Motor neuron (in vitro differentiated cells): ENCODE results near the gene ST8SIA6. TPM values are rescaled to one million over a fixed set of nuclear protein-coding genes. Genes with fewer than 3 reads are reported as not detected.
"Not testable (repeated sequence)": the region's sequence is repeated elsewhere in the genome, so short reads cannot be mapped to it uniquely, and the experiment has no call there.

ENCODE experiments used
- ATAC-seq, 8 experiments: fragments of 200-7000 bp; cut with Tn5 transposase; replicated peaks in 6 of 8; 2 replicates each; pipeline ENCODE4 v1.8.0; 2021; ENCODE audit warnings: mild to moderate bottlenecking in 8 of 8, moderate library complexity in 8 of 8
- H3K27ac ChIP-seq, 2 donors: fragments of 250-450 bp; sonication (Bioruptor Pico); 2 replicates each; pipeline ENCODE4 v1.9.0; 2021; ENCODE audit warnings: antibody characterized with exemption in 2 of 2, mild to moderate bottlenecking in 2 of 2, moderate library complexity in 1 of 2
- H3K4me1 ChIP-seq, 2 donors: fragments of 250-450 bp; sonication (Bioruptor Pico); replicated peaks in 1 of 2; 2 replicates each; pipeline ENCODE4 v1.6.1; 2021; ENCODE audit warnings: antibody characterized with exemption in 2 of 2, mild to moderate bottlenecking in 2 of 2, moderate library complexity in 1 of 2
- H3K4me3 ChIP-seq, 5 donors: fragments of 250-450 bp; sonication (Bioruptor Pico); 2 replicates each; pipeline ENCODE4 v1.9.0; 2021; ENCODE audit warnings: antibody characterized with exemption in 5 of 5, mild to moderate bottlenecking in 5 of 5, moderate library complexity in 4 of 5
- WGBS, 10 experiments: fragments of 450-650 bp; shearing (Covaris generic); methylation state at CpG; one replicate each; pipeline ENCODE4 v1.0.0; 2022; 5-methylcytosine and 5-hydroxymethylcytosine counted together
- in situ Hi-C, 9 experiments: fragments of 400-800 bp; cut with MboI; loops; one replicate each; pipeline ENCODE4 v1.15.0; 2021; ENCODE audit warnings: low sequenced_read_pairs in 9 of 9, low pct_unique_long_range_greater_than_20kb in 2 of 9; ENCODE audit not compliant: unreplicated experiment in 9 of 9
- total RNA-seq, 8 experiments: library from RNA; unstranded; fragments of 300-600 nt; gene quantifications; 2 replicates each; pipeline versions ENCODE4 v1.2.3 to v1.2.4, GENCODE V29; 2022

Gene ST8SIA6
- total RNA-seq, 8 experiments from 2014 or later = 0.14 to 4.5 (median 0.24) TPM; not detected in 1

DNA sequence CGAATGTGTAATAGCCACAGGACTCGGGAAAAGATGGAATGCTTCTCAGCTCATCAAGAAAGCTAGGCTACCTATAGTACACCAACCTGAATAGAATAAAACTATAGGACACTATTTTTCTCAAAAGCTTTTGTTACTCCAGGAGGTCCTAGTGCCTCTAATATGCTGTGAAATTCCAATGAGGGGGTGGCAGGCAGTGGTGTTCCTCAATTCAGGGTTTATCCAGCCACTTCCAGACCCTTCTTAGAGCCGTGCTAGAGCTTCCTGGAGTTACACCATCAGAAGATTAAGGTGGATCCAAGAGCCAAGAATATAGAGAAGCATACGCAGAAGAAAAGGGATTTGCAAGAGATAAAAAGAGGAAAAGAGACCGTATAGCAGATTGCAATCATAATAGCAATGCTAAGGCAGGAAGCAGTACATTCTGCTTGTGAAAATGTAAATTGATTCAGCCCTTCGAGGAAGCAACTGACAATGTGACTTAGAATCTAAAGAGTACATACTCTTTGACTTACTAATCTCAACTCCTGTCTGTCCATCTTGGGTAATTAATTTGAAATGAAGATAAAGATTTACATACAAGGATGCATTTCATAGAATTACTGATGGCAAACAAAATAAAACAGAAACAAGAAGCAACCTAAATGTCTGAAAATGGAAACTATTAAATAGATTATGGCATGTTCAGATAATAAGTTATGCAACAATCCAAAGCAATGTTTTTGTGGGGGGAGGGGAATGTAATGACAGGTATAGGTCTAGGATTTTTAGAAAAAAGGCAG, 2.1 kb downstream of the ST8SIA6 start:
- ATAC-seq = no peak
- 12 to 90% (median 44%) methylated on average over 2 to 6 of the region's 6 CpGs for WGBS, 10 experiments
- H3K4me1 ChIP-seq = peaks cover 0 to 4% of the 10 kb centered on the region in 2 donors
- in situ Hi-C loops = no loop called here
- H3K4me3 ChIP-seq = no peak overlapping the region
- H3K27ac ChIP-seq = no peak overlapping the region

- in situ Hi-C loops = no loop called here
- no peak for ATAC-seq
- Histone ChIP-seq H3K4me1 (peaks cover 0 to 4% of the 10 kb centered on the region in 2 donors), H3K27ac (no peak overlapping the region), H3K4me3 (no peak overlapping the region)
- 0 to 93% (median 91%) methylated on average over 1 to 4 of the region's 4 CpGs; no CpG with 5 or more reads in 5 of the 10 experiments for WGBS, 10 experiments
Observed at GRCh38 chr10:17450024-17450423, 4.4 kb downstream of the ST8SIA6 start.

- Histone ChIP-seq H3K4me3 (no peak overlapping the region), H3K27ac (no peak overlapping the region), H3K4me1 (no peaks in the 10 kb centered on the region)
- 0 to 87% (median 60%) methylated on average over 1 to 5 of the region's 5 CpGs; no CpG with 5 or more reads in 3 of the 10 experiments for WGBS, 10 experiments
- in situ Hi-C loops = loop anchor here (25.0 kb wide), 3 partner anchors 158 to 608 kb away; no protein-coding TSS in a partner anchor
- no peak for ATAC-seq
Observed at GRCh38 chr10:17445400-17445998, 8.9 kb downstream of the ST8SIA6 start.

- ATAC-seq = no peak
- H3K4me3 ChIP-seq = no peak overlapping the region
- no peak overlapping the region for H3K27ac ChIP-seq
- in situ Hi-C loops = loop anchor here (25.0 kb wide), 3 partner anchors 157 to 607 kb away; no protein-coding TSS in a partner anchor
- WGBS, 10 experiments = 50 to 100% (median 100%) methylated on average over 1 to 2 of the region's 2 CpGs; no CpG with 5 or more reads in 7 of the 10 experiments
- H3K4me1 ChIP-seq = no peaks in the 10 kb centered on the region
Observed at GRCh38 chr10:17444388-17444714, 10.0 kb downstream of the ST8SIA6 start.

DNA sequence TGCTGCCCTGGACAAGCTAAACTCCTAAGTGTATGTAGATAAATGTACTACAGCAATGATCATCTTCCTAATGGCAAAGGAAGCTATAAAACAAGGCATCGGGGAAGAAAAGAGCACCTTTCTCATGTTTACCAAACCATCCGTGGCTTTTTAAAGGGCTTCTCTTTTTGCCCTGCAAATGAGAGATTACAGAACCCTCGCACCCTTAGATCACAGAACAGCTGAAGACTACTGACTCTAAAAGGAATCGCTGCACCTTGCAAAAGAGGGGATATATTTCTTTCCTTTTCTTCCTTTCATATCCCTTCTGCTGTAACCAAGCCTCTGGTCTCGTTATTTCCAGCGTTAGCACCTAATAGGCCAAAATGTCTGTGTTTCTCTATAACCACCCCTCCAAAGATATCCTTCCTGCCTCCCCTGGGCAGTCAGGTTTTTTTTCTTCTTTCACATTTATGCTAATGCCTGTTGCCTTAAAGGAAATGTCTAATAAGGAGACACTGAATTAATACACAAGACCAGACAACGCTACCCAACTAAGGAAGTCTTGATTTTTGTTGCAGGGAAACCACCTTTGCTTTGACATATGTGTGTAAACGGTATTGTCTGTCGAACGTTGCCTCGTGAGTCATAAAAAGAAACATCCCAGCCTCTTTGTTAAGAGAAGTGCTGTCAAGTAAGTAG, 10.5 kb downstream of the ST8SIA6 start:
- WGBS, 10 experiments = 40 to 83% (median 61%) methylated on average over 2 to 9 of the region's 11 CpGs
- ATAC-seq = no peak
- in situ Hi-C loops = loop anchor here (25.0 kb wide), 3 partner anchors 157 to 607 kb away; no protein-coding TSS in a partner anchor
- H3K4me3 ChIP-seq = no peak overlapping the region
- H3K4me1 ChIP-seq = no peaks in the 10 kb centered on the region
- no peak overlapping the region for H3K27ac ChIP-seq

GRCh38 chr10:17438583-17438982, 15.8 kb downstream of the ST8SIA6 start:
- no peak for ATAC-seq
- WGBS, 10 experiments = 38 to 100% (median 100%) methylated on average over 1 of the region's 1 CpG; no CpG with 5 or more reads in 3 of the 10 experiments
- in situ Hi-C loops = loop anchor here (10.0 to 25.0 kb wide), 4 partner anchors 144 to 601 kb away; no protein-coding TSS in a partner anchor
- no peak overlapping the region for H3K27ac ChIP-seq
- no peaks in the 10 kb centered on the region for H3K4me1 ChIP-seq
- no peak overlapping the region for H3K4me3 ChIP-seq

- in situ Hi-C loops = loop anchor here (10.0 to 25.0 kb wide), 4 partner anchors 142 to 599 kb away; no protein-coding TSS in a partner anchor
- H3K27ac ChIP-seq, H3K4me3 ChIP-seq, ATAC-seq, H3K4me1 ChIP-seq: not testable (repeated sequence)
- 40 to 100% (median 62%) methylated on average over 1 to 2 of the region's 2 CpGs; no CpG with 5 or more reads in 7 of the 10 experiments for WGBS, 10 experiments
Observed at GRCh38 chr10:17436578-17436977, 17.8 kb downstream of the ST8SIA6 start.

GRCh38 chr10:17435953-17436352, 18.4 kb downstream of the ST8SIA6 start:
- in situ Hi-C loops = loop anchor here (10.0 to 25.0 kb wide), 4 partner anchors 141 to 599 kb away; no protein-coding TSS in a partner anchor
- Histone ChIP-seq H3K4me3 (no peak overlapping the region), H3K4me1 (no peaks in the 10 kb centered on the region), H3K27ac (no peak overlapping the region)
- ATAC-seq = no peak
- 19 to 100% (median 100%) methylated on average over 1 to 4 of the region's 4 CpGs; no CpG with 5 or more reads in 3 of the 10 experiments for WGBS, 10 experiments

- ATAC-seq = no peak
- Histone ChIP-seq H3K4me3 (no peak overlapping the region), H3K27ac (no peak overlapping the region), H3K4me1 (no peaks in the 10 kb centered on the region)
- in situ Hi-C loops = loop anchor here (10.0 to 25.0 kb wide), 4 partner anchors 140 to 598 kb away; no protein-coding TSS in a partner anchor
Observed at GRCh38 chr10:17435187-17435586, 19.2 kb downstream of the ST8SIA6 start.

- H3K27ac ChIP-seq = no peak overlapping the region
- in situ Hi-C loops = loop anchor here (10.0 to 25.0 kb wide), 4 partner anchors 138 to 595 kb away; no protein-coding TSS in a partner anchor
- ATAC-seq = no peak
- H3K4me1 ChIP-seq = no peaks in the 10 kb centered on the region
- WGBS, 10 experiments = 39 to 100% (median 82%) methylated on average over 1 to 6 of the region's 6 CpGs
- H3K4me3 ChIP-seq = no peak overlapping the region
Observed at GRCh38 chr10:17432723-17433122, 21.7 kb downstream of the ST8SIA6 start.

- H3K4me1 ChIP-seq = no peaks in the 10 kb centered on the region
- no peak overlapping the region for H3K4me3 ChIP-seq
- in situ Hi-C loops = loop anchor here (10.0 to 25.0 kb wide), 4 partner anchors 137 to 595 kb away; no protein-coding TSS in a partner anchor
- WGBS, 10 experiments = 0 to 98% (median 81%) methylated on average over 1 to 7 of the region's 7 CpGs
- H3K27ac ChIP-seq = no peak overlapping the region
- ATAC-seq = peak in 6 of 8 experiments; percentile 23 to 85 (median 66)
Observed at GRCh38 chr10:17431871-17432311, 22.5 kb downstream of the ST8SIA6 start.

DNA sequence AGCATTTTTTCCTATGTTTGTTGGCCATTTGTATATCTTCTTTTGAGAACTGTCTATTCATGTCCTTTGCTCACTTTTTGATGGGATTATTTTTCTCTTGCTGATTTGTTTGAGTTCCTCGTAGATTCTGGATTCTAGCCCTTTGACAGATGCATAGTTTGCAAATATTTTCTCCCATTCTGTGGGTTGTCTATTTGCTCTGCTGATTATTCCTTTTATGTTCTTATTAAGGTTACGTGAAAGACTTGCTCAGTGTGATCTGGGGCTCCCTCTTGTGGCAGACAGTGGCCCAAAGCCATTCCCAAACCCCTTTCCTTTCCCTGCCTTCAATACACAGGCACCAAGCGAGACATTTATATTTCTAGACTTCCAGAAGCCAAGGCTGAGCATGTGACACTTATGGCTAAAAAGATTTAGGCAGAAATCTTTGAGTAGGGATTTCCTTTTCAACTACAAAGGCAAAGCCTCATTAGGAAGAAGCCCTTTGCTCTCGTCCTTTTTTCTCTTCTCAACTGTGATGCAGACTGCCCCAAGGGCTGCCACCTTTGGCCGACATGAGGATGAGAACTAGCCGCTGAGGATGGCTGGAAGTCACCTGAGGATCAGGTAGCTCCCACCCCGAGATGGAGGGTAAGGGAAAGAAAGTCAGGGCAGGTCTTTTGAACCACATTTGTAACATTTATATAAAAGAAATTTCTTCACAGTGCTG, 23.6 kb downstream of the ST8SIA6 start:
- Histone ChIP-seq H3K4me3 (no peak overlapping the region), H3K4me1 (no peaks in the 10 kb centered on the region), H3K27ac (no peak overlapping the region)
- ATAC-seq = peak; percentile 68 to 98 (median 86)
- 0 to 80% (median 29%) methylated on average over 1 to 7 of the region's 7 CpGs for WGBS, 10 experiments
- in situ Hi-C loops = loop anchor here (10.0 to 25.0 kb wide), 4 partner anchors 136 to 594 kb away; no protein-coding TSS in a partner anchor
